ENCODE data around the gene PHLDB3. TPM values are rescaled to one million over a fixed set of nuclear protein-coding genes. Genes with fewer than 3 reads are reported as not detected.
A peak's percentile ranks its signal among the peaks of the same experiment; 100 is the strongest.

Gene PHLDB3
- total RNA-seq, 2 experiments from 2014 or later = 11.9 to 18.6 TPM

- Mint-ChIP-seq H3K27me3 (no peaks in the 10 kb centered on the region), H3K27ac (peak overlapping the region; percentile 9), H3K36me3 (ENCODE audit: low read depth) (peaks cover 4% of the 10 kb centered on the region), H3K4me1 (peaks cover 53% of the 10 kb centered on the region), H3K4me3 (no peak overlapping the region), H3K9me3 (peaks cover 3% of the 10 kb centered on the region)
- ChIA-PET CTCF (no interaction called here), POLR2A (no interaction called here)
- no peak for DNase-seq
Observed at GRCh38 chr19:43471091-43471490, 33.5 kb downstream of the PHLDB3 start.

GRCh38 chr19:43470288-43470687, 34.3 kb downstream of the PHLDB3 start:
- Mint-ChIP-seq H3K4me1 (peaks cover 50% of the 10 kb centered on the region), H3K27me3 (no peaks in the 10 kb centered on the region), H3K4me3 (no peak overlapping the region), H3K9me3 (peaks cover under 1% of the 10 kb centered on the region), H3K27ac (peak overlapping the region; percentile 69), H3K36me3 (ENCODE audit: low read depth) (peaks cover under 1% of the 10 kb centered on the region)
- POLR2A ChIA-PET = no interaction called here
- CTCF ChIA-PET = no interaction called here
- peak; percentile 34 for DNase-seq

- POLR2A ChIA-PET = no interaction called here
- H3K4me1 Mint-ChIP-seq = peaks cover 53% of the 10 kb centered on the region
- peak; percentile 37 for DNase-seq
- H3K4me3 Mint-ChIP-seq = no peak overlapping the region
- H3K27ac Mint-ChIP-seq = peak overlapping the region; percentile 85
- no peaks in the 10 kb centered on the region for H3K9me3 Mint-ChIP-seq
- no peaks in the 10 kb centered on the region for H3K36me3 Mint-ChIP-seq (ENCODE audit: low read depth)
- H3K27me3 Mint-ChIP-seq = no peaks in the 10 kb centered on the region
- CTCF ChIA-PET = interaction anchor here (0.5 kb wide), 1 partner anchor 1050 kb away, joined by 3 read pairs; no protein-coding TSS in a partner anchor
Observed at GRCh38 chr19:43469160-43469480, 35.4 kb downstream of the PHLDB3 start.

- H3K36me3 Mint-ChIP-seq (ENCODE audit: low read depth) = no peaks in the 10 kb centered on the region
- ChIA-PET CTCF (interaction anchor here (0.5 to 1.5 kb wide), 3 partner anchors 11 to 1049 kb away, joined by 3 to 5 read pairs (median 3); no protein-coding TSS in a partner anchor), POLR2A (no interaction called here)
- no peaks in the 10 kb centered on the region for H3K9me3 Mint-ChIP-seq
- H3K4me3 Mint-ChIP-seq = no peak overlapping the region
- peaks cover 57% of the 10 kb centered on the region for H3K4me1 Mint-ChIP-seq
- H3K27me3 Mint-ChIP-seq = no peaks in the 10 kb centered on the region
- H3K27ac Mint-ChIP-seq = peak overlapping the region; percentile 85
- no peak for DNase-seq
Observed at GRCh38 chr19:43468354-43469159, 36.0 kb downstream of the PHLDB3 start.

- H3K9me3 Mint-ChIP-seq = no peaks in the 10 kb centered on the region
- peak overlapping the region; percentile 85 for H3K27ac Mint-ChIP-seq
- no peaks in the 10 kb centered on the region for H3K36me3 Mint-ChIP-seq (ENCODE audit: low read depth)
- DNase-seq = no peak
- no peak overlapping the region for H3K4me3 Mint-ChIP-seq
- H3K27me3 Mint-ChIP-seq = no peaks in the 10 kb centered on the region
- peaks cover 62% of the 10 kb centered on the region for H3K4me1 Mint-ChIP-seq
- POLR2A ChIA-PET = no interaction called here
- CTCF ChIA-PET = interaction anchor here (0.8 to 1.5 kb wide), 2 partner anchors 12 to 21 kb away, joined by 3 to 5 read pairs; no protein-coding TSS in a partner anchor
Observed at GRCh38 chr19:43467730-43468129, 36.8 kb downstream of the PHLDB3 start.

- Mint-ChIP-seq H3K4me1 (peaks cover 61% of the 10 kb centered on the region), H3K4me3 (no peak overlapping the region), H3K36me3 (ENCODE audit: low read depth) (no peaks in the 10 kb centered on the region), H3K27ac (no peak overlapping the region), H3K27me3 (no peaks in the 10 kb centered on the region), H3K9me3 (no peaks in the 10 kb centered on the region)
- no peak for DNase-seq
- CTCF ChIA-PET = interaction anchor here (1.5 kb wide), 1 partner anchor 20 kb away, joined by 5 read pairs; no protein-coding TSS in a partner anchor
- POLR2A ChIA-PET = no interaction called here
Observed at GRCh38 chr19:43467276-43467675, 37.3 kb downstream of the PHLDB3 start.

- H3K27me3 Mint-ChIP-seq = no peaks in the 10 kb centered on the region
- CTCF ChIA-PET = interaction anchor here (1.5 kb wide), 1 partner anchor 20 kb away, joined by 5 read pairs; no protein-coding TSS in a partner anchor
- no peaks in the 10 kb centered on the region for H3K9me3 Mint-ChIP-seq
- no peak overlapping the region for H3K27ac Mint-ChIP-seq
- DNase-seq = no peak
- no peak overlapping the region for H3K4me3 Mint-ChIP-seq
- H3K4me1 Mint-ChIP-seq = peaks cover 64% of the 10 kb centered on the region
- POLR2A ChIA-PET = no interaction called here
- H3K36me3 Mint-ChIP-seq (ENCODE audit: low read depth) = no peaks in the 10 kb centered on the region
Observed at GRCh38 chr19:43466793-43467192, 37.8 kb downstream of the PHLDB3 start.

- DNase-seq = no peak
- Mint-ChIP-seq H3K27ac (peak within 1 kb of the TSS; percentile 98), H3K4me1 (peaks cover 58% of the 10 kb centered on the region), H3K36me3 (ENCODE audit: low read depth) (no peaks in the 10 kb centered on the region), H3K9me3 (no peaks in the 10 kb centered on the region), H3K4me3 (peak within 1 kb of the TSS; percentile 90), H3K27me3 (no peaks in the 10 kb centered on the region)
- POLR2A ChIA-PET = no interaction called here
- CTCF ChIA-PET = interaction anchor here (0.9 to 1.2 kb wide), 2 partner anchors 15 to 39 kb away, joined by 3 read pairs; partner anchors contain the start of gene PHLDB3
Observed at GRCh38 chr19:43465468-43466120, 39.0 kb downstream of the PHLDB3 start, which contains the start of gene LYPD3. Gene LYPD3 (minus strand): TSS chr19:43465608. CDS start chr19:43465571, 37 bp downstream.

GRCh38 chr19:43464134-43464775, 40.3 kb downstream of the PHLDB3 start:
- Mint-ChIP-seq H3K9me3 (no peaks in the 10 kb centered on the region), H3K27ac (peak overlapping the region; percentile 98), H3K4me1 (peaks cover 46% of the 10 kb centered on the region), H3K27me3 (no peaks in the 10 kb centered on the region), H3K4me3 (peak overlapping the region; percentile 90), H3K36me3 (ENCODE audit: low read depth) (no peaks in the 10 kb centered on the region)
- ChIA-PET POLR2A (interaction anchor here (1.7 kb wide), 1 partner anchor 25 kb away, joined by 7 read pairs; no protein-coding TSS in a partner anchor), CTCF (interaction anchor here (0.7 to 1.8 kb wide), 12 partner anchors 10 to 655 kb away, joined by 3 to 13 read pairs (median 4); partner anchors contain the start of gene IRGQ)
- DNase-seq = no peak

GRCh38 chr19:43463381-43464133, 41.0 kb downstream of the PHLDB3 start:
- Mint-ChIP-seq H3K27me3 (no peaks in the 10 kb centered on the region), H3K4me1 (peaks cover 39% of the 10 kb centered on the region), H3K36me3 (ENCODE audit: low read depth) (no peaks in the 10 kb centered on the region), H3K9me3 (no peaks in the 10 kb centered on the region), H3K27ac (peak overlapping the region; percentile 98), H3K4me3 (peak overlapping the region; percentile 90)
- ChIA-PET POLR2A (interaction anchor here (1.7 kb wide), 1 partner anchor 24 kb away, joined by 7 read pairs; no protein-coding TSS in a partner anchor), CTCF (interaction anchor here (0.6 to 1.8 kb wide), 13 partner anchors 11 to 205 kb away, joined by 3 to 13 read pairs (median 5); partner anchors contain the start of gene IRGQ)
- DNase-seq = peak; percentile 99

- no peaks in the 10 kb centered on the region for H3K27me3 Mint-ChIP-seq
- POLR2A ChIA-PET = interaction anchor here (1.7 kb wide), 1 partner anchor 24 kb away, joined by 7 read pairs; no protein-coding TSS in a partner anchor
- H3K36me3 Mint-ChIP-seq (ENCODE audit: low read depth) = no peaks in the 10 kb centered on the region
- CTCF ChIA-PET = interaction anchor here (0.6 to 1.8 kb wide), 10 partner anchors 11 to 205 kb away, joined by 3 to 13 read pairs (median 5); partner anchors contain the start of gene IRGQ
- H3K4me3 Mint-ChIP-seq = peak overlapping the region; percentile 90
- DNase-seq = no peak
- peaks cover 32% of the 10 kb centered on the region for H3K4me1 Mint-ChIP-seq
- no peaks in the 10 kb centered on the region for H3K9me3 Mint-ChIP-seq
- peak overlapping the region; percentile 98 for H3K27ac Mint-ChIP-seq
Observed at GRCh38 chr19:43462785-43463380, 41.7 kb downstream of the PHLDB3 start.
